Ascending aorta (tissue), 2 donors: Measurements from ENCODE around the gene NMD3. TPM values are rescaled to one million over a fixed set of nuclear protein-coding genes. Genes with fewer than 3 reads are reported as not detected.
A peak's percentile ranks its signal among the peaks of the same experiment; 100 is the strongest.
"Not testable (repeated sequence)": the region's sequence is repeated elsewhere in the genome, so short reads cannot be mapped to it uniquely, and the experiment has no call there.

Experiments used
- DNase-seq, 2 donors: peaks; one replicate each; pipeline ENCODE4 v3.0.0-alpha.2; 2019; ENCODE audit warnings: low spot score in 2 of 2
- H3K27ac ChIP-seq, 2 donors: fragments of 200-600 bp; sonication (generic); one replicate each; pipeline ENCODE4 v1.5.1; 2016 to 2017; ENCODE audit warnings: mild to moderate bottlenecking in 1 of 2
- H3K27me3 ChIP-seq: fragments of 200-600 bp; sonication (generic); one replicate; pipeline ENCODE4 v1.5.1; 2017
- H3K36me3 ChIP-seq, 2 donors: fragments of 200-600 bp; sonication (generic); one replicate each; pipeline ENCODE4 v1.5.1; 2016
- H3K4me1 ChIP-seq, 2 donors: fragments of 200-600 bp; sonication (generic); one replicate each; pipeline ENCODE4 v1.5.1; 2016 to 2017; ENCODE audit warnings: mild to moderate bottlenecking in 1 of 2
- H3K4me3 ChIP-seq, 2 donors: fragments of 200-600 bp; sonication (generic); one replicate each; pipeline ENCODE4 v1.5.1; 2016 to 2017; ENCODE audit warnings: mild to moderate bottlenecking in 1 of 2
- H3K9me3 ChIP-seq, 2 donors: fragments of 200-600 bp; sonication (generic); one replicate each; pipeline ENCODE4 v1.5.1; 2016
- CTCF ChIP-seq, 3 experiments: fragments of 200-600 bp in 2 of 3; fragments of 450-650 bp in 1 of 3; sonication (generic) in 2 of 3; IDR thresholded peaks; one replicate each; pipeline ENCODE4 v1.5.1; 2016 to 2019; ENCODE audit warnings: antibody characterized with exemption in 3 of 3, mild to moderate bottlenecking in 1 of 3, moderate library complexity in 1 of 3
- intact Hi-C: fragments of 100-400 bp; cut with DNase I; formaldehyde crosslinking; loops from one replicate; pipeline ENCODE4 v1.15.1; 2023
- total RNA-seq: library from RNA; depleted of rRNA; stranded (reverse); fragments of >200 nt; gene quantifications from one replicate; pipeline ENCODE4 v1.1.0, GENCODE V29; 2016

Gene NMD3
- 34.1 TPM for total RNA-seq

DNA sequence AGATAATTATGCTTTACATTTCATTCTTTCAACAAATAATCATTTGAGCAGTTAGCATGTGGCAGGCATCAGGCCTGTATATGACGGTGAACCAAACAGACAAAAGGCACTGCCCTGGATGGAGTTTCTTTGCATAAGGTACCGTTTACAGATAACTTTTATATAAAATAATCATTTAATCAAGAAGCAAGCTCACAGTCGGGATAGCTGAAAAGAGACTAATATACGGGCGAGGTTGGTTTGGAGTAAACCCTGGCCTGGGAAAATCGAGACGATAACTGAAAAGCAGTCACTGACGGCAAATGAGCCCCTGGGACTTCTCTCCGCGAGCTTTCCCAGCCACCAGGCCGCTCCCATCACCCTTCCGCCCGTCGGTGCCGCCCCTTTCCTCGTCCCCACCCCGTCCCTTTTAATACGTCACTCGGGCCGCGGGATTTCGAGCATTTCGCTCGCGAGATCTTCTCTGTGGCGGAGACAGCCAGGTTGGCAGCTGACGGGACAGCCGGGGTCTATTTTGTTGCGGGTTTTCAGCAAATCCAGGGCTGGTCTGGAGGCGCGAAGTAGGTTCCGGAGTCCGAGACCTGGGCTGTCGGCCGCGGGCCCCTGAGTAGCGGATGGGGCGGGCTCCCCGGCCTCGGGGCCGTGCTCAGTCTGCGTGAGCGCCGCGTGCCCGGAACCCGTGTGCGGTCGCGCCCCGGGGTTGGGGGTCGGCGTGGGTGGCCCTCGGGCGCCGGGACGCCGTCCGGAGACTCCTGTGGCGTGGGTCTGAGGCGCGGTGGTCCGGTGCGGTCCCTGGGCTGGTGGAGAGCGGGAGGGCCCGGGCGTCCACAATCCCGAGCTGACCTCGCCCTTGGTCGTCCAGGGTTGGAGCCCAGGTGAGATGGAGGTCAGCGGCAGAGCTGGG is at the start of gene NMD3:
NMD3 (plus strand) TSS at position 462 of the 904 bp plus-strand sequence. CDS start 703 bp downstream, outside the sequence.
- TF ChIP-seq CTCF (IDR thresholded peaks at IDR 0.05), result no peak
- intact Hi-C loops, result loop anchor here (2.0 to 5.0 kb wide), 5 partner anchors 116 to 819 kb away; partner anchors contain the start of genes B3GALNT1, KPNA4 and PPM1L

DNA sequence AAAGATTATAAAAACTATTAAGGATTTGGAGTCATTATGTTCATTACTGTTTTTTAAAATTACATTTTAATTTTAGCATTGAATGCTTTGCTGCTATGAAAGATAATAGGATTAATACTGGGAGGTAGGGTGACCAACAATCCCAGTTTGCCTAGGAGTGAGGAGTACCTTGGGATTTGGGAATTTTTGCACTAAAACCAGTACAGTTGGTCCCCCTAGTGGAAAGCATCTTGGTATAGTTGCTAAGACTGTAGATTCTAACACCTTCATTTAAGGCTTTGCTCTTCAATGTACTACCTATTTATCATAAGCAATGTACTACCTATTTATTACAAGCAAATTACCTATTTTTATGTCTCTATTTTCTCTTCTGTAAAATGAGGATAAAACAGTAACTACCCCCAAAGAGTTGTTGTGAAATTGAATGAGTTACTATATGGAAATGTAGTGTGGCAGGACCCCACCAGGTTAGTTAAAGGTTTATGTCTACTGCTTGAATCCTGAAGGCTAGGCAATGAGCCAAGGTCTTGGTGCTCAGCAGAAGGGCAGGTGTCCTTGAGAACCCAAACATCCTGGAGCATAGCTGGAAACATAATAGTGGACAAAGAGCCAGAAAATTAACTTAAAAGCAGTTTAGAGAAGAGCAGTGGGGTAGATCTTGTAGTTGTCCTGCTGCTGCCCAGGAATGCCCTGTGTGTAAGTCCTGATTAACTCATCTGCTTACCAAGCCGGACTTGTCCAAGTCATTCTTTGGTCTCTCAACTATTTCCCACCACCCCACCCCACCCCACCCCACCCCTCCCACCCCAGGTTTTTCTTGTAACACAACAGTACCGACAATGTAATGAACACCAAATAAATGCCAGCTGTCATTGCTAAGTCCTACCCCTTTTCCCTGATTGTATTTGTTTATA is 49.2 kb upstream of the NMD3 start:
- Histone ChIP-seq H3K9me3 (no peaks in the 10 kb centered on the region), H3K36me3 (no peaks in the 10 kb centered on the region), H3K4me1 (no peaks in the 10 kb centered on the region), H3K27ac (peak overlapping the region in 1 of 2 donors; percentile 10), H3K27me3 (no peaks in the 10 kb centered on the region), H3K4me3 (no peak overlapping the region)
- TF ChIP-seq CTCF (IDR thresholded peaks at IDR 0.05), result peak in 1 of 3 experiments; percentile 28
- DNase-seq, result no peak
- intact Hi-C loops, result no loop called here

More for the DNA sequence above, at the start of gene NMD3:
- Histone ChIP-seq H3K4me1 (peaks cover 0 to 9% of the 10 kb centered on the region in 2 donors), H3K36me3 (peaks cover 0 to 2% of the 10 kb centered on the region in 2 donors), H3K27ac (peak within 1 kb of the TSS; percentile 93 to 95), H3K4me3 (peak within 1 kb of the TSS; percentile 87 to 92), H3K27me3 (no peaks in the 10 kb centered on the region), H3K9me3 (no peaks in the 10 kb centered on the region)
- DNase-seq, result peak; percentile 75 to 96

DNA sequence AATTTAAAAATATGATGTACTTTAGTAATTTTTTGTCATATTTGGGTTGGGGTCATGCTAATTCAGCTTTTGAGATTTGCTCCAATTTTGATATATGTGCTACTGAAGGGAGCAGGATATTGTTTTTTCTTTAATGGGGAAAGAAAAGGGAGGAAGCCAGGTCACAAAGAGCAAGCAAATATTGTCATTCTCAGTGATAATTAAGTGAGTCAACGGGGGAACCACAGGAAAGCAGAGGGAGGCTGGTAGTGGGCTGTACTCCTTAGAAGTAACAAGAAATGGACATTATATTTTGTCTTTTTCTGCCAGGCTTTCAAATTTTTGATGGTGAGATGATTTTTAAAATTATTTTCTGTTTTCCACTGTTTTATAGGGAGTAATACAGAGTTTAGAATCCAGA is 45.6 kb upstream of the NMD3 start:
- intact Hi-C loops, result no loop called here
- H3K27me3 ChIP-seq, result no peaks in the 10 kb centered on the region
- no peaks in the 10 kb centered on the region for H3K9me3 ChIP-seq
- H3K4me1 ChIP-seq, result peaks cover 0 to 3% of the 10 kb centered on the region in 2 donors
- H3K27ac ChIP-seq, result no peak overlapping the region
- DNase-seq, result no peak
- H3K36me3 ChIP-seq, result no peaks in the 10 kb centered on the region
- H3K4me3 ChIP-seq, result no peak overlapping the region
- no peak for TF ChIP-seq CTCF (IDR thresholded peaks at IDR 0.05)

DNA sequence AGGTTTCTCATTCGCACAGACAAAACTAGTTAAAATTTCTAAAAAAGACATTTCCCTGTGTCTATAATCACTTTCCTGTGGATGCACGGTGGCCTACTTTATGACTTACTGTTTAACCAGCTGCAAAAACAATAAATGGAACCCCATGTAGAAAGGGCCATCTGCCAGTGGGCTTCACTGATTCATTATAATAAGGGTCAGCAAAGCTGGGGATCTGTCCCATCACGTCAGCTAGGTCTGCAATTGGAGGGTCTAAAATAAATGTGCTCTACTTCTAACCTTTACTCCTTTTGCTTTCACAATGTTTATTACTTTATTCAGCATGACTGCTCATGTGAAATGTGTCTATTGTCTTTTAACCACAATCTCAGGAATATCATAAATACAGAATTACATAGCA is 43.1 kb upstream of the NMD3 start:
- no peak overlapping the region for H3K27ac ChIP-seq
- no peaks in the 10 kb centered on the region for H3K9me3 ChIP-seq
- intact Hi-C loops, result no loop called here
- H3K36me3 ChIP-seq, result no peaks in the 10 kb centered on the region
- H3K27me3 ChIP-seq, result no peaks in the 10 kb centered on the region
- TF ChIP-seq CTCF (IDR thresholded peaks at IDR 0.05), result no peak
- peaks cover 0 to 9% of the 10 kb centered on the region in 2 donors for H3K4me1 ChIP-seq
- no peak for DNase-seq
- no peak overlapping the region for H3K4me3 ChIP-seq

GRCh38 chr3:161181371-161181770 is 39.7 kb upstream of the NMD3 start:
- peak overlapping the region in 1 of 2 donors; percentile 31 for H3K27ac ChIP-seq
- H3K36me3 ChIP-seq, H3K4me1 ChIP-seq, H3K9me3 ChIP-seq, H3K4me3 ChIP-seq, H3K27me3 ChIP-seq, intact Hi-C loops, DNase-seq: not testable (repeated sequence)
